GM19023 (cell line): Measurements from ENCODE around the gene ENKD1.

ENCODE experiments used
- ATAC-seq: cut with Tn5 transposase; IDR thresholded peaks from one replicate; pipeline ENCODE4 v1.9.1; 2021; ENCODE audit warnings: mild to moderate bottlenecking, moderate library complexity; ENCODE audit not compliant: unreplicated experiment

The ENKD1 gene

GRCh38 chr16:67651847-67652246 lies 14.7 kb downstream of the ENKD1 start:
- ATAC-seq = no peak

GRCh38 chr16:67651039-67651438 lies 15.5 kb downstream of the ENKD1 start:
- ATAC-seq = no peak

- no peak for ATAC-seq
Observed at GRCh38 chr16:67650023-67650422, 16.5 kb downstream of the ENKD1 start.

DNA sequence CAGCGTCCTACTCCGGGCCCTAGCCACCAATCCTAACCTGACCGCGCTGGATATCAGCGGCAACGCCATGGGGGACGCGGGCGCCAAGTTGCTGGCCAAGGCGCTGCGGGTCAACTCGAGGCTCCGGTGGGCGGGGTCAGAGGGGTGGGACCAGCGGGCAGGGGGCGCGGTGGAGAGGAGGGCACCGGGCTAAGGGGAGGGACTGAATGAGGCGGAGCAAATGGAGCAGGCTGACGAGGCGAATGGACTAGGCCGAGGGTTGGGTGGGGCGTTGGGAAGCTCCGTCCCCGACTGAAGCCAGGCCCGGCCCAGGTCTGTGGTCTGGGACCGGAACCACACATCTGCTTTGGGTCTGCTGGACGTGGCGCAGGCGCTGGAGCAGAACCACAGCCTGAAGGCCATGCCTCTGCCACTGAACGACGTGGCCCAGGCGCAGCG lies 17.0 kb downstream of the ENKD1 start:
- no peak for ATAC-seq

DNA sequence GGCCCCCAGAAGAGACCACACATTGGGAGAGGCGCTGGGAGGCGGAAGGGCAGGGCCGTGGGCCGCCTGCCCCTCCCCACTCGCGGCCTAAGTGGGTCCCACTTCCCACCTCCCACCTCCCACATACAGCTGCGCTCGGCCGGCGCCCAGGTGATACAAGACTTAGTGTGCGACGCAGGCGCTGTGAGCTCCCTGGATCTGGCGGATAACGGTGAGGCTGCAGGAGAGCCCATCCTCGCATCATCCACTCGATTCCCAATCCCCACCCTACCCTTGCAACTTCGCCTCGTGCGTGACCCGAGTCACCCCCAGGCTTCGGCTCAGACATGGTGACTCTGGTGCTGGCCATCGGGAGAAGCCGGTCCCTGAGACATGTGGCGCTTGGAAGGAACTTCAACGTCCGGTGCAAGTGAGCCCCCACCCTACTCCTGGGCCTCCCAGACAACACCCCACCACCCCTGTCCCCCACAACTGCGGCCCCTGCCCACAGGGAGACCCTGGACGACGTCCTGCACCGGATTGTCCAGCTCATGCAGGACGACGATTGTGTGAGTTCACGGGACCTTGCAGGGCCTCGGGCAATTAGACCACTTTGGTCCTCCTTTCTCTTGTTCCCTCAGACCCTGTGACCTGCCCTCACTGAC lies 17.7 kb downstream of the ENKD1 start:
- ATAC-seq = no peak

- no peak for ATAC-seq
Observed at GRCh38 chr16:67648088-67648763, 18.3 kb downstream of the ENKD1 start.

GRCh38 chr16:67647681-67648080 lies 18.9 kb downstream of the ENKD1 start:
- ATAC-seq = no peak

GRCh38 chr16:67647111-67647651 lies 19.4 kb downstream of the ENKD1 start:
- no peak for ATAC-seq

- no peak for ATAC-seq
Observed at GRCh38 chr16:67645397-67646121, 21.0 kb downstream of the ENKD1 start.

DNA sequence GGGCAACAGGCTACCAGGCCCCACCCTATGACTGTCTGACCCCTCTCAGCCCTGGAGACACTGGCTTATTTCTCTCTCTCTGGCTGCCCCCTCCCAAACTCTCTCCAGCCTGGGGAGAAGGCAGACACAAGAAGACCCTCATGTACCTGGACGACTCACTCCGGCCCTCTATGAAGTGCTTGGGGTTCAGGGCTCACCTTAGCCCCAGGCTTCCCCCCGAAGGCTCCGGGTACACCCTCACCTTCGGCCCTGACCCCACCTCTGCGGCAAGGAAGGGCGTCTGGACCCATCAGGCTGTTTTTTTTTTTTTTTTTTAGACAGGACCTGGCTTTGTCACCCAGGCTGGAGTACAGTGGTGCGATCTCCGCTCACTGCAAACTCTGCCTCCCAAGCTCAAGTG lies 22.5 kb downstream of the ENKD1 start:
- ATAC-seq = no peak

GRCh38 chr16:67641779-67642708 lies 24.5 kb downstream of the ENKD1 start:
- no peak for ATAC-seq

- ATAC-seq = no peak
Observed at GRCh38 chr16:67637625-67638024, 28.9 kb downstream of the ENKD1 start.

GRCh38 chr16:67636713-67637112 lies 29.8 kb downstream of the ENKD1 start:
- ATAC-seq = no peak

DNA sequence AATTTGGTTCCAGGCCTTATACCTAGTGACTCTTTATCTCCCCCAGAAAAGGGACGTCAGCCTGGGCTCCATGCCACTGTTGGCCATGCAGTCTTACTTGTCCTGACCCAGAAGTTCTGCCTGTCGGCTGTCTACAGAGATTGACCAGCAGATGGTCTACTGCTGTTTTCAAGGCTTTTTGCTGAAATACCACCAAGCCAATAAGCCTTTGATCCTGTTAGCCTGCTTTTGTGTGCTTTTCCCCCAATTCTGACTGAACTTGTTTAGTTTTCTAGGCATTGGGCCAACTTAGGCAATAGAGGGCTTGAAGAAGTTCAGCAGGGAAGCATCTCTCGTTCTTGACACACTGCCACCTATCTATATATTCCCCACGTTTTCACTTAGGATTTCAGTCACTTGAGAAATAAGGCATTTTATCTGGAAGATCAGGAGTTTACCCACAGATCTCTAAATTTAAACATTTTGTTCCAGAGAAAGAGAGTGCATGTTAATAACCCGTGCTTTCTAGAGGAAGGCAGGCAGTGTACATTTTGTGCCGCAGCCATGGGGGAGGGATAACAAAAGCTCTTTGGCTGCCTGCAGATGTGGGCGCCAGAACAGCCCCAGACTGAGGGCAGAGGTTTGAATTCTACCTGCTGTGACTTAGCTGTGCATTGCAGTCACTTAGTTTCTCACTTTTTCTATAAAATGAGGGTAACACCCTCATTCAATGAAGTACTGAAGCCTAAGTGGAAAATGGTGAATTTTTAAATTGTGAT lies 34.0 kb downstream of the ENKD1 start:
- ATAC-seq = no peak

GRCh38 chr16:67628216-67628615 lies 38.3 kb downstream of the ENKD1 start:
- no peak for ATAC-seq

DNA sequence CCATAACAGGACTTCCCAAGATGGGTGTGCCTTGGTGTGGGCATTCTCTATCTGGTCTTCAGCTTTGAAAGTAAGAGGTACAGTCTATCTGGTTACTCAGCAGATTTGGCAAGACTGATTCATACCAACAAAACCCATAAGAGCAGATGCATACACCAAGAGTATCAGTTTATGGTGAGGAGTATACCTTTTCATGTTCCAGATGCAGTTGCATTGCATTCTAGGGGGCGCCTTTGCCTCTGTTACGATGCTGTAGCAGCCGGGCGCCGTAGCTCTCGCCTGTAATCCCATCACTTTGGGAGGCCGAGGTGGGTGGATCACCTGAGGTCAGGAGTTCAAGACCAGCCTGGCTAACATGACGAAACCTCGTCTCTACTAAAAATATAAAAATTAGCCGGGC lies 52.7 kb downstream of the ENKD1 start:
- ATAC-seq = no peak
